Activated T-cell treated with anti-CD3 and anti-CD28 coated beads, Interleukin-2, amount 50 U/mL, for 72 hours (primary cell): ENCODE measurements around the gene CFAP119. TPM values are rescaled to one million over a fixed set of nuclear protein-coding genes. Genes with fewer than 3 reads are reported as not detected.

ENCODE experiments used
- ATAC-seq, 2 donors: fragments of 150-1000 bp; cut with Tn5 transposase; replicated peaks in 1 of 2; 2 replicates each; pipeline ENCODE4 v1.10.0; 2021; ENCODE audit warnings: moderate library complexity in 2 of 2, mild to moderate bottlenecking in 1 of 2
- DNase-seq, 2 donors: peaks; one replicate each; pipeline ENCODE4 v3.0.0; 2021 to 2022; ENCODE audit warnings: mixed read lengths in 1 of 2
- H3K27ac Mint-ChIP-seq: one replicate; pipeline ENCODE4 v1.8.0; 2022; ENCODE audit warnings: mild to moderate bottlenecking, moderate library complexity, mixed read lengths
- H3K27me3 Mint-ChIP-seq: one replicate; pipeline ENCODE4 v1.8.0; 2022; ENCODE audit warnings: low read depth, mixed read lengths
- H3K36me3 Mint-ChIP-seq, 2 donors: one replicate each; pipeline ENCODE4 v1.8.0; 2022; ENCODE audit warnings: mixed read lengths in 2 of 2, mild to moderate bottlenecking in 1 of 2; ENCODE audit not compliant: insufficient read depth in 2 of 2
- H3K4me1 Mint-ChIP-seq: one replicate; pipeline ENCODE4 v1.8.0; 2022; ENCODE audit warnings: low read depth, mixed read lengths
- H3K4me3 Mint-ChIP-seq, 2 donors: one replicate each; pipeline ENCODE4 v1.8.0; 2022; ENCODE audit warnings: mild to moderate bottlenecking in 2 of 2, mixed read lengths in 2 of 2, moderate library complexity in 2 of 2
- H3K9me3 Mint-ChIP-seq, 2 donors: one replicate each; pipeline ENCODE4 v1.8.0; 2022; ENCODE audit warnings: mixed read lengths in 2 of 2
- total RNA-seq, 2 donors: library from RNA; stranded (reverse); gene quantifications; one replicate each; pipeline ENCODE4 v1.2.3, GENCODE V29; 2022

CFAP119 gene
- total RNA-seq, 2 donors from 2014 or later, result 3.2 to 4.7 TPM

DNA sequence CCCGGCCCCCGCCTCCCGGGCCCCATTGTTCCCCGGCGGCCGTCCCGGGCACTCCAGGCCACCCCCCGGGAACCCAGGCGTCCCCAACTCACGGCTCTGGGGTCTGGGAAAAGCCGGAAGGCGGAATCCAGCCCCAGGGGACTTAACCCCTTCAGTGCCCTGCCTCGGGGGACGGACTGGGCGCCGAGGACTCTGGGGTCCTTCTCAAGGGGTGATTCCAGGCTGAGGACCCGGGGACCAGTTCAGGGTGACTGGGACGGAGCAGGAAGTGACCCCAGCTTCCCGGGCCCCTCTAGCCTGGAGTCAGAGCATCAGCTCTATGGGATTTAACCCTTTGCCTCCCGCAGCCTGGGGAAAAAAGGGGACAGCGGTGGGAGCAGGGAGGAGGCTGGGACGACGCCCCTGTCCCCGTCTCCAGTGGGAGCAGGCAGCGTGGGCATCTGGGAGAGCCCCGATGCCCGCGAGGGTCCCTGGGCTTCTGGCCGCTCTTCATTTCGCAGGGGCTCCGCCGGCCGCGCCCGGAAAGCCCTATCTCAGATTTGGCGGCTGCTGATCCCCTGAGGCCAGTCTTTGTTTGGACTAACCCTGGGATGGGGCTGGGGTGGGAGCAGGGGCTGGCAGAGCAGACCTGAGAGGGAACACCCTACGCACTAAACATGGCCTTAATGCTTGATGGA is 25.2 kb upstream of the CFAP119 start, which contains the start of gene ZNF629:
Gene ZNF629, minus strand, starts transcription at position 270 of the 677 bp plus-strand sequence. CDS start 2,723 bp downstream, outside the sequence.
- Mint-ChIP-seq H3K27ac (peak within 1 kb of the TSS; percentile 42), H3K36me3 (peaks cover 0 to 1% of the 10 kb centered on the region in 2 donors), H3K27me3 (no peaks in the 10 kb centered on the region), H3K9me3 (no peaks in the 10 kb centered on the region), H3K4me1 (peaks cover 16% of the 10 kb centered on the region), H3K4me3 (peak within 1 kb of the TSS; percentile 84 to 93)
- ATAC-seq, result peak; percentile 52 to 70
- DNase-seq, result peak; percentile 32 to 34

- peak; percentile 14 to 22 for DNase-seq
- peak overlapping the region; percentile 42 for H3K27ac Mint-ChIP-seq
- peaks cover 0 to 1% of the 10 kb centered on the region in 2 donors for H3K36me3 Mint-ChIP-seq
Measured at GRCh38 chr16:30786115-30786935, 24.5 kb upstream of the CFAP119 start.

DNA sequence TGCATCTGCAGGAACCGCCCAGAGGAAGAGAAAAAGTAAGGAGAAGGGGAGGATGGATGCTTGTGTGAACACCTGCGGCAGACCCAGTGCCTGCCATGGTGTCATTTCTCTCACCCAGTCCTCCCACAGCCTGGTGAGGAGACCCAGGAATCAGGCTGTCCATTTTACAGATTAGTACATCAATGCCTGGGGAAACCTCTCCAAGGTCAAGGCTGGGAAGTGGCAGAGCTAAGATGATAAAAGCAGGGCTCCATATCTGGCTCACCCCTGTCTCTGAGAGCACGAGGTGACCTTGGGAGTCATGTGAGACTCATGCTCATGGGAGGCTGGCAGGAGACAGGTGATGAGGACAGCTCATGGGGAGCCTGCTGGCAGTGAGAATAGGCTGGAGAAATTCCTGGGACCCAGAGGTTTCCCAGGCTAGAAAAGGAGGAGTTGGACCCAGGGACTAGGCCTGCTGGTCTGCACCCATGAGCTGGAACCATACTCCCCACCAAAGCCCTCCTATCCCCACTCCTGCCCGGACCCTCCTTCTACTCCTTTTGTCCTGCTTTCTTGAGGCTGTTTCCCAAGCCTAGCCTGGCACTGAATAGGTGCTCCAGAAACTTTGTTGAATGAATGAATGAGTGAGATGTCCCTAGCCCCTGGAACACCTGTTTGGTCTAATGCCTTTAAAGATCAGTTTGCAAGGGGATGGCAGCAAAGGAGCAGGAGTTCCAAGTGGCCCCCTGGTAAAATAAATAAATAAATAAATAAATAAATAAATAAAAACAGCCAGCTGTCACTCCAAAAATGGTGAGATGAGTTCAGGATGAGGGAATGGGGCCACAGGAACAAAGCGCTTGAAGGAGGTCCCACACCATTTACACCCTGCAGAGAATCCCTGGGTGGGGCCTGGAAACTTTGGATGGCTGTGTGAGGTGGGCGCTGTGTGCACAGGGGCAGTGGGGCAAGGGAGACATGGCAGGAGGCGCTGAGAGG is 23.6 kb upstream of the CFAP119 start:
- H3K36me3 Mint-ChIP-seq, result peaks cover 0 to 1% of the 10 kb centered on the region in 2 donors
- peak overlapping the region; percentile 83 to 93 for H3K4me3 Mint-ChIP-seq
- H3K4me1 Mint-ChIP-seq, result peaks cover 16% of the 10 kb centered on the region
- ATAC-seq (no peak), DNase-seq (no peak)
- no peaks in the 10 kb centered on the region for H3K27me3 Mint-ChIP-seq
- H3K27ac Mint-ChIP-seq, result no peak overlapping the region
- no peaks in the 10 kb centered on the region for H3K9me3 Mint-ChIP-seq

More at GRCh38 chr16:30786115-30786935, 24.5 kb upstream of the CFAP119 start:
- ATAC-seq, result peak; percentile 61 to 62
- Mint-ChIP-seq H3K4me3 (peak overlapping the region; percentile 83 to 93), H3K27me3 (no peaks in the 10 kb centered on the region), H3K9me3 (no peaks in the 10 kb centered on the region), H3K4me1 (peaks cover 16% of the 10 kb centered on the region)

DNA sequence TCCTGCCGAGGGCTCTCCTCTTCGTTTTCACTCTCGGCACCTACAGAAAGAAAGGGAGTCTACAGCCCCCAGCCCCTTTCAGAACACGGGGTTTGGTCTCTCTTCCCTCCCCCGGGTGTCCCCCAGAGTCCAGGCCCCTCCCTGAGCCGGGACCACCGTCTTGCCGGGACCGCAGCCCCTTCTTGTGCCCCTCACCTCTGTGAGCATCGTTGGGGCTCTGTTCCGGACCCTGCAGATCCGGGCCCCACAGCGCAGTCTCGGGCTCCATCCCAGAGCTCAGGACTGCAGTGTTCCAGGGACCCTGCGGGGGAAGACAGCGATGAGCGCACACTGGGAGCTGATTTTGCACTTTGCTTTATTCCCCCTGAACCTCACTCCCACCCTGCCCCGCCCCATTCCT is 22.4 kb upstream of the CFAP119 start:
- Mint-ChIP-seq H3K4me1 (peaks cover 16% of the 10 kb centered on the region), H3K9me3 (no peaks in the 10 kb centered on the region), H3K27ac (no peak overlapping the region), H3K4me3 (no peak overlapping the region), H3K36me3 (peaks cover 0 to 1% of the 10 kb centered on the region in 2 donors), H3K27me3 (no peaks in the 10 kb centered on the region)
- ATAC-seq, result no peak
- DNase-seq, result no peak

DNA sequence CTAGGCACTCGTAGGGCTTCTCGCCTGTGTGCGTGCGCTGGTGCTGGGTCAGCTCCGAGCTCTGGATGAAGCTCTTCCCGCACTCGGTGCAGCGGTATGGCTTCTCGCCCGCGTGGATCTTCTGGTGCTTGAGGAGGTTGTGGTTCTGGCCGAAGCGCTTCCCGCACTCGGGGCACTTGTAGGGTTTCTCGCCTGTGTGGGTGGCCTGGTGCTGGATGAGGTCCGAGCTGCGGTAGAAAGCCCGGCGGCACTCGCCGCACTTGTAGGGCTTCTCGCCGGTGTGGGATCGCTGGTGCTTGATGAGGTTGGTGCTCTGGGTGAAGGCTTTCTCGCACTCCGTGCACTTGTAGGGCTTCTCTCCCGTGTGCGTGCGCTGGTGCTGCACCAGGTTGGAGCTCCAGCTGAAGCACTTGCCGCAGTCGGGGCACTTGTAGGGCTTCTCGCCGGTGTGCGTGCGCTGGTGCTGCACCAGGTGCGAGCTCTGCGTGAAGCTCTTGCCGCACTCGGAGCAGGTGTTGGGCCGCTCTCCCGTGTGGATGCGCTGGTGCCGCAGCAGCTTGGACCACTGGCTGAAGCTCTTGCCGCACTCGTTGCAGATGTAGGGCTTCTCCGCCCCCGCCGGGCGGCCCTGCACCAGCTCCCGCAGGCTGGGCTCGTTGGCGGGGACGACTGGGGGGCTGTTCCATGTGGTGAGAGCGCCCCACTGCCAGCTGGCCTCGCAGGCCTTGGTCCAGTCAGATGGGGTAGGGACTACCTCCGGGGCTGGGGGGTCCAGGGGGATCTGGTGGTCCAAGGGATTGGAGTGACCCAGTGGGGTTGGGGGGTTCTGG is 21.6 kb upstream of the CFAP119 start:
- H3K4me3 Mint-ChIP-seq, result no peak overlapping the region
- ATAC-seq (no peak), DNase-seq (no peak)
- no peak overlapping the region for H3K27ac Mint-ChIP-seq
- H3K9me3 Mint-ChIP-seq, result no peaks in the 10 kb centered on the region
- peaks cover 0 to 1% of the 10 kb centered on the region in 2 donors for H3K36me3 Mint-ChIP-seq
- H3K27me3 Mint-ChIP-seq, result no peaks in the 10 kb centered on the region
- H3K4me1 Mint-ChIP-seq, result peaks cover 16% of the 10 kb centered on the region

- no peak for DNase-seq
- no peak for ATAC-seq
- Mint-ChIP-seq H3K27me3 (no peaks in the 10 kb centered on the region), H3K36me3 (peaks cover 0 to 1% of the 10 kb centered on the region in 2 donors), H3K4me1 (peaks cover 14% of the 10 kb centered on the region), H3K4me3 (no peak overlapping the region), H3K9me3 (no peaks in the 10 kb centered on the region), H3K27ac (no peak overlapping the region)
Measured at GRCh38 chr16:30782486-30783279, 20.8 kb upstream of the CFAP119 start.

- ATAC-seq, result no peak
- no peak overlapping the region for H3K4me3 Mint-ChIP-seq
Measured at GRCh38 chr16:30780549-30780948, 18.7 kb upstream of the CFAP119 start.

DNA sequence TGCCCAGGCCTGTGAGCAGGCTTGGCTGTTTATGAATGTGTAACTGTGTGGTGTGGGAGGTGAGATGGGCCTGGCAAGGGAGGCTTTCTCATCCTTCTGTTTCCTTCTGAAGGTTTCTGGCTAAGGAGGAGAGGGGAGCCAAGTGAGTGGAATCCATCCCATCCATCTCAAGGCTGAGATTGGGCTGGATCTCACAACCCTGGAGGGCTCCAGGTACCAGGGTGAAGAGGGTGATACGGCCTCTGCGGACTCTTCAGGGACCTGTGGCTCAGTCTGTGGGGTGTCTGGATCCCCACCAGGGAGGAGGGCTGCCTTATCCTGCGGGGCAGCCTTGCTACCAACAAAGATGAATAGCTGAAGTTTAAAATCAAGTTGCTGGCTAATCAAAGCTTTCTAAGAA is 18.2 kb upstream of the CFAP119 start:
- ATAC-seq (no peak), DNase-seq (no peak)
- Mint-ChIP-seq H3K9me3 (no peaks in the 10 kb centered on the region), H3K36me3 (peaks cover 2 to 4% of the 10 kb centered on the region in 2 donors), H3K27ac (no peak overlapping the region), H3K4me1 (peaks cover 17% of the 10 kb centered on the region), H3K4me3 (no peak overlapping the region), H3K27me3 (no peaks in the 10 kb centered on the region)

More at GRCh38 chr16:30780549-30780948, 18.7 kb upstream of the CFAP119 start:
- peaks cover 19% of the 10 kb centered on the region for H3K4me1 Mint-ChIP-seq
- no peaks in the 10 kb centered on the region for H3K27me3 Mint-ChIP-seq
- peaks cover 2 to 4% of the 10 kb centered on the region in 2 donors for H3K36me3 Mint-ChIP-seq
- no peaks in the 10 kb centered on the region for H3K9me3 Mint-ChIP-seq
- no peak for DNase-seq
- no peak overlapping the region for H3K27ac Mint-ChIP-seq

DNA sequence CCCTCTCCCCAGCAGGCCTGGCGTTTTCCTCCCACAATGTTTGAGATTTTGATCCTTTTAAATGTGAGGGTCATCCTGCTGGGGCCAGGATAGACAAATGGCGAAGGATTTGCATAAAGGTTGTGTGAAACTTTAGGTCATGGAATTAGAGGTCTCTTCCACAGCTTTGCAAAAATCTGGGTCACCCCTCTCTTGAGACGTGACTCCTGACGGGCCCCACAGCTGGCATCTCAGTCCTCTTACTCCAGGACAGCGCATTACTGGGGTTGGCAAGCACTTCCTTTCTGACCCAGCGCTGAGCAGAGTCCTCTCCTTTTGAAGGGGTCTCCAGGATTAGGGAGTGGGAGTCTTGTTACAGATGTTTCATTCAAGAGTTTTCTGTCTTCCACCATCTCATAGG is 17.7 kb upstream of the CFAP119 start:
- DNase-seq, result no peak
- Mint-ChIP-seq H3K27ac (no peak overlapping the region), H3K36me3 (peaks cover 2 to 5% of the 10 kb centered on the region in 2 donors), H3K4me3 (no peak overlapping the region), H3K4me1 (peaks cover 21% of the 10 kb centered on the region), H3K27me3 (no peaks in the 10 kb centered on the region), H3K9me3 (no peaks in the 10 kb centered on the region)
- no peak for ATAC-seq

DNA sequence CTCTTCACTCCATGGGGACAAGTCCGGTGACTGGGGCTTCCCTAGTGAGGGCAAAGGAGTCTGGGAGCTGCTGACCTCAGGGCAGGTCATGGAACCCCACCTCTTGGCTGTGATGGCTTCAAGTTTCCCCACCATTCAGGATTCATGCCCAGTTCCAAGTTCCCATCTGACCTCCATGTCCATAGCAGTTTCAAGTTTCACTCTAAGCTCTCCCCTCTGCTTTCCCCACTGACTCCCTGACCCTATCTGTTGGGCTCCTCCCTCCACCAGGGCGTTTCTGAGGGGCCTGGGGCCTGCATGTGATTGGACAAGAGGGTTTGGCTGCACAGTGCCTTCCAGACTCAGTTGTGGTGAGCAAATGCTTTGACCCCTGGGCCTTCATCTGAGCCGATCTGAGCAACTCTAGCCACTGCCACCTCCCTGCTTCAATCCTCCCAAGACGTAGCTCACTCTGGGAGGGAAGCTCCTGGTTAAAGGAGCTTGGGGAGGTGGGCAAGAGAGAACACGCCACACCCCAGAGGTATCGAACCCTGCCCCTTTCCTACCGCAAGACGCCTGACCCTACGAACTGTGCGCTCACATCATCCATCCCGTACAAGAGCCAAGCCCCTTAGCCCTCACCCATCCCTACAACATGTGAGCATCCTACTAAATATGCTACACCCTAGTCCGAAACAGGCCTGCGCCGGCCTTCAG is 16.8 kb upstream of the CFAP119 start:
- Mint-ChIP-seq H3K36me3 (peaks cover 2 to 6% of the 10 kb centered on the region in 2 donors), H3K4me1 (peaks cover 25% of the 10 kb centered on the region), H3K27me3 (no peaks in the 10 kb centered on the region), H3K27ac (no peak overlapping the region), H3K9me3 (no peaks in the 10 kb centered on the region), H3K4me3 (no peak overlapping the region)
- ATAC-seq (no peak), DNase-seq (no peak)
